Kidney (tissue), 14 donors: ENCODE data around the gene FARS2. TPM values are rescaled to one million over a fixed set of nuclear protein-coding genes. Genes with fewer than 3 reads are reported as not detected.

Experiments
- DNase-seq, 5 donors: peaks; one replicate each; pipeline ENCODE4 v3.0.0-alpha.2; 2013 to 2020
- FAIRE-seq: peaks from 2 replicates; lab custom pipeline; 2012; peaks lifted over from hg19 to GRCh38; lab: Jason Lieb, UNC
- H3K27ac ChIP-seq, 2 donors: one replicate each; pipeline ENCODE4 v1.7.0; 2013; ENCODE audit warnings: low read depth in 2 of 2, low read length in 2 of 2, inconsistent platforms in 1 of 2
- H3K27me3 ChIP-seq: one replicate; pipeline ENCODE4 v1.7.1; 2013; ENCODE audit warnings: low read length, inconsistent platforms; ENCODE audit not compliant: control insufficient read depth, insufficient read depth
- H3K36me3 ChIP-seq, 3 donors: one replicate each; pipeline versions ENCODE4 v1.7.0 to v1.7.1; 2013; ENCODE audit warnings: low read length in 3 of 3, control low read depth in 1 of 3, inconsistent platforms in 1 of 3; ENCODE audit not compliant: insufficient read depth in 3 of 3, control insufficient read depth in 2 of 3
- H3K4me1 ChIP-seq, 3 donors: one replicate each; pipeline versions ENCODE4 v1.7.0 to v1.7.1; 2013; ENCODE audit warnings: low read length in 3 of 3, inconsistent platforms in 1 of 3, low read depth in 1 of 3; ENCODE audit not compliant: control insufficient read depth in 2 of 3, insufficient read depth in 2 of 3
- H3K4me3 ChIP-seq, 3 donors: one replicate each; pipeline versions ENCODE4 v1.7.0 to v1.8.1; 2013; ENCODE audit warnings: low read length in 3 of 3, control low read depth in 1 of 3, inconsistent platforms in 1 of 3
- H3K9ac ChIP-seq, 3 donors: one replicate each; pipeline versions ENCODE4 v1.7.0 to v1.7.1; 2013; ENCODE audit warnings: low read length in 3 of 3, control low read depth in 1 of 3, inconsistent platforms in 1 of 3
- H3K9me3 ChIP-seq, 3 donors: one replicate each; pipeline versions ENCODE4 v1.7.0 to v1.7.1; 2013; ENCODE audit warnings: low read length in 3 of 3, control low read depth in 1 of 3, inconsistent platforms in 1 of 3; ENCODE audit not compliant: control insufficient read depth in 2 of 3, insufficient read depth in 1 of 3
- CTCF ChIP-seq: IDR thresholded peaks from 3 replicates; pipeline ENCODE4 v1.5.1; 2012; ENCODE audit warnings: mild to moderate bottlenecking, moderate library complexity, borderline replicate concordance; ENCODE audit not compliant: insufficient read depth; ENCODE audit errors: extremely low read depth
- intact Hi-C: fragments of 100-400 bp; cut with DNase I; formaldehyde crosslinking; loops from one replicate; pipeline ENCODE4 v1.11.1; 2022
- polyA plus RNA-seq: library from polyadenylated mRNA; stranded (reverse); fragments of 350-450 nt; fragmentation: Illumina TruSeq; extraction: RNeasy Lipid Tissue Mini Kit (QIAGEN cat#74804); gene quantifications from one replicate; pipeline ENCODE4 v1.2.3, GENCODE V29; 2014; ENCODE audit warnings: low read depth, low replicate concordance; ENCODE audit not compliant: insufficient read depth
- total RNA-seq: library from RNA; stranded (reverse); fragmentation: NEBNext Ultra II Directional; extraction: Animal tissue kit (Norgen Biotek cat#: 25700); gene quantifications from one replicate; pipeline ENCODE4 v1.2.1, GENCODE V29; 2021
- donor health status: control.
- donor health status: control.
- donor health status: control.
- donor health status: control.
- donor health status: control.
- donor health status: DM: yes; HTN: yes; CAD: no.
- donor health status: Normal renal cell carcinoma (clear cell type).

The FARS2 gene
- total and polyA plus RNA-seq, 2 donors from 2014 or later: 22.1 to 24.8 TPM

- Histone ChIP-seq H3K4me1 (no peaks in the 10 kb centered on the region), H3K27me3 (no peaks in the 10 kb centered on the region), H3K4me3 (no peak overlapping the region), H3K27ac (no peak overlapping the region), H3K36me3 (no peaks in the 10 kb centered on the region), H3K9ac (no peak overlapping the region), H3K9me3 (no peaks in the 10 kb centered on the region)
- TF ChIP-seq CTCF: no peak
- DNase-seq (no peak), FAIRE-seq (no peak)
- intact Hi-C loops: no loop called here
Measured at GRCh38 chr6:5529015-5529414, 267.7 kb downstream of the FARS2 start.

GRCh38 chr6:5529733-5530132, 268.4 kb downstream of the FARS2 start:
- DNase-seq (no peak), FAIRE-seq (no peak)
- Histone ChIP-seq H3K27ac (no peak overlapping the region), H3K4me3 (no peak overlapping the region), H3K9me3 (no peaks in the 10 kb centered on the region), H3K27me3 (no peaks in the 10 kb centered on the region), H3K9ac (no peak overlapping the region), H3K4me1 (no peaks in the 10 kb centered on the region), H3K36me3 (no peaks in the 10 kb centered on the region)
- TF ChIP-seq CTCF: no peak
- intact Hi-C loops: no loop called here

- FAIRE-seq (no peak), DNase-seq (no peak)
- H3K27me3 ChIP-seq: no peaks in the 10 kb centered on the region
- H3K36me3 ChIP-seq: no peaks in the 10 kb centered on the region
- H3K9ac ChIP-seq: no peak overlapping the region
- H3K4me3 ChIP-seq: no peak overlapping the region
- intact Hi-C loops: no loop called here
- no peak overlapping the region for H3K27ac ChIP-seq
- no peaks in the 10 kb centered on the region for H3K9me3 ChIP-seq
- TF ChIP-seq CTCF: no peak
- H3K4me1 ChIP-seq: no peaks in the 10 kb centered on the region
Measured at GRCh38 chr6:5531161-5531560, 269.8 kb downstream of the FARS2 start.

GRCh38 chr6:5531853-5532375, 270.6 kb downstream of the FARS2 start:
- no peak overlapping the region for H3K27ac ChIP-seq
- no peaks in the 10 kb centered on the region for H3K9me3 ChIP-seq
- H3K9ac ChIP-seq: no peak overlapping the region
- no peak for TF ChIP-seq CTCF
- no peaks in the 10 kb centered on the region for H3K4me1 ChIP-seq
- H3K4me3 ChIP-seq: no peak overlapping the region
- no peak for FAIRE-seq
- no peaks in the 10 kb centered on the region for H3K36me3 ChIP-seq
- intact Hi-C loops: no loop called here
- no peaks in the 10 kb centered on the region for H3K27me3 ChIP-seq
- DNase-seq: no peak
